ENCODE results near the gene SOSTDC1. TPM values are rescaled to one million over a fixed set of nuclear protein-coding genes. Genes with fewer than 3 reads are reported as not detected.

SOSTDC1 gene
- total RNA-seq, 1 experiment from 2014 or later: not detected

DNA sequence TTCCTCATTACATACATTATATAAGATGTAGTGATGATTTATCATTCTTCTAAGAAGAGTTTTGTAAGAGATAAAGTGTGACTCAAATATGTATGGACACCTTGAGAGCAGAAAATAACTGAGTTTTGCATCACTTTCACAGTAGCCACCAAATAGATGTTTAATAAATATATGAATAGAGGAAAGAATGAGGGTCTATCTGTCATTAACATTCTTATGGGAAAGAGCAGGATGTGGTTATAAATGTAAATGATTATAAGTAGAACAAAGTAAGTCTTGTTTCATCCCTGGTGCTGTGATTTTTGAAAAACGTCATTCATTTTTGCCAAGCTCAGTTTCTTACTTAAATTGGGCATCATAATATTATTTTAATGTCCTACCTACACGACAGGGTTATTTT lies 29.2 kb downstream of the SOSTDC1 start:
- Histone ChIP-seq H3K36me3 (ENCODE audit: insufficient read depth, low read length, poor library complexity, severe bottlenecking) (no peaks in the 10 kb centered on the region), H3K4me3 (ENCODE audit: low read depth, low read length, poor library complexity, severe bottlenecking) (no peak overlapping the region), H3K9me3 (ENCODE audit: low read depth, low read length, poor library complexity, severe bottlenecking) (no peaks in the 10 kb centered on the region), H3K27me3 (replicated peaks; ENCODE audit: insufficient read depth, low read depth, low read length, poor library complexity) (no peaks in the 10 kb centered on the region), H3K4me1 (ENCODE audit: insufficient read depth, low read length, poor library complexity, severe bottlenecking) (peaks cover 5% of the 10 kb centered on the region), H3K27ac (ENCODE audit: low read depth, low read length, poor library complexity, severe bottlenecking) (no peak overlapping the region)
- ChIA-PET CTCF (no interaction called here), POLR2A (ENCODE audit: low non-redundant PET) (no interaction called here)
- TF ChIP-seq EZH2 (IDR thresholded peaks at IDR 0.05; ENCODE audit: borderline replicate concordance, low read depth, low read length, poor library complexity, severe bottlenecking): no peak
- TF ChIP-seq, protein P1, sequence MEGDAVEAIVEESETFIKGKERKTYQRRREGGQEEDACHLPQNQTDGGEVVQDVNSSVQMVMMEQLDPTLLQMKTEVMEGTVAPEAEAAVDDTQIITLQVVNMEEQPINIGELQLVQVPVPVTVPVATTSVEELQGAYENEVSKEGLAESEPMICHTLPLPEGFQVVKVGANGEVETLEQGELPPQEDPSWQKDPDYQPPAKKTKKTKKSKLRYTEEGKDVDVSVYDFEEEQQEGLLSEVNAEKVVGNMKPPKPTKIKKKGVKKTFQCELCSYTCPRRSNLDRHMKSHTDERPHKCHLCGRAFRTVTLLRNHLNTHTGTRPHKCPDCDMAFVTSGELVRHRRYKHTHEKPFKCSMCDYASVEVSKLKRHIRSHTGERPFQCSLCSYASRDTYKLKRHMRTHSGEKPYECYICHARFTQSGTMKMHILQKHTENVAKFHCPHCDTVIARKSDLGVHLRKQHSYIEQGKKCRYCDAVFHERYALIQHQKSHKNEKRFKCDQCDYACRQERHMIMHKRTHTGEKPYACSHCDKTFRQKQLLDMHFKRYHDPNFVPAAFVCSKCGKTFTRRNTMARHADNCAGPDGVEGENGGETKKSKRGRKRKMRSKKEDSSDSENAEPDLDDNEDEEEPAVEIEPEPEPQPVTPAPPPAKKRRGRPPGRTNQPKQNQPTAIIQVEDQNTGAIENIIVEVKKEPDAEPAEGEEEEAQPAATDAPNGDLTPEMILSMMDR (conservative IDR thresholded peaks at IDR 0.05; ENCODE audit: low read depth, low read length): no peak
- BruUV-seq (replicated peaks): no TSS peak
- intact Hi-C loops (cut with micrococcal nuclease; ENCODE audit: unreplicated experiment): loop anchor here (10.0 kb wide), 1 partner anchor 248 kb away; no protein-coding TSS in a partner anchor
- DNase-seq (ENCODE audit: low spot score): no peak

DNA sequence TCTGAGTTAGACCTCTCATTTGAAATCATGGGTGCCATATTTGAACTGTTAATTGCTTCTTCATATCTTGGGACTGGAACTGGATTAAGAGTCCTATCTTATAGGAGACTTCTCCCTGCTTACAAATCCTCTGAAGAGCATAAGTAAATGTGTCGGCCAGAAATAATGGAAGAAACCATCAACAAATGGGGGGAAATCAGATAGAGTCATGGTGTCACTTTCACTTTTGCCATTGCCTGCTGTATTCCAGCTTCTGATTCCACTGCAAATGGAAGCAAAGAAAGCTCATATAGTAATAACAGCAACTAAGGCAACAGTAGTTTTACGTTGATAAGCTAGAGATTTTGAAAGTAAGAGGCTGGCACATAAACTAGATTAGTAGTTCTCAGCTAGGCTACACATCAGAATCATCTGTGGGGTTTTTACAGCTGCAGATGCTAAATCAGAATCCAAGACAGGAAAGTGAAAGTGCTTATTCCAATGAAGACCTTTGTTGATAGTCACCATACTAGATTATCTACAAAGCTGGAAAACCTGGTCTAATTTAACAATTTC lies 31.9 kb downstream of the SOSTDC1 start:
- Histone ChIP-seq H3K9me3 (ENCODE audit: low read depth, low read length, poor library complexity, severe bottlenecking) (no peaks in the 10 kb centered on the region), H3K27ac (ENCODE audit: low read depth, low read length, poor library complexity, severe bottlenecking) (no peak overlapping the region), H3K4me1 (ENCODE audit: insufficient read depth, low read length, poor library complexity, severe bottlenecking) (peaks cover 5% of the 10 kb centered on the region), H3K4me3 (ENCODE audit: low read depth, low read length, poor library complexity, severe bottlenecking) (no peak overlapping the region), H3K27me3 (replicated peaks; ENCODE audit: insufficient read depth, low read depth, low read length, poor library complexity) (no peaks in the 10 kb centered on the region), H3K36me3 (ENCODE audit: insufficient read depth, low read length, poor library complexity, severe bottlenecking) (no peaks in the 10 kb centered on the region)
- intact Hi-C loops (cut with micrococcal nuclease; ENCODE audit: unreplicated experiment): loop anchor here (2.0 to 10.0 kb wide), 2 partner anchors 131 to 251 kb away; no protein-coding TSS in a partner anchor
- no peak for DNase-seq (ENCODE audit: low spot score)
- POLR2A ChIA-PET (ENCODE audit: low non-redundant PET): no interaction called here
- CTCF ChIA-PET: interaction anchor here (2.2 kb wide), 1 partner anchor 131 kb away, joined by 13 read pairs; no protein-coding TSS in a partner anchor
- no TSS peak for BruUV-seq (replicated peaks)
- no peak for TF ChIP-seq EZH2 (IDR thresholded peaks at IDR 0.05; ENCODE audit: borderline replicate concordance, low read depth, low read length, poor library complexity, severe bottlenecking)
- TF ChIP-seq, protein P1 (conservative IDR thresholded peaks at IDR 0.05; ENCODE audit: low read depth, low read length): no peak

DNA sequence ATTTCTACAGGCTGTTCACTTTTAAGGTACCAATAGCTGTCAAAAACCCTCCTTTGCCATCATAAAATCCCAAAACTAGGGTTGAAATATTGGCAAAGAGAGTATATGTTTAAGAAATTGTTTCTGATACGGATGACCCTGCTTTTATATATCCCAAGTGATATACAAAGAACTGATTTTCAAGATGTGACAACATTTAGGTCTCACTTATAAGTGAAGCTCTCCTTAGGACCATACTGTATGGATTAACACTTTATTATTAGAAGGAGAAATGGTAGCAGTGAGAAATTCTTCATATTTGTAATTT lies 33.2 kb downstream of the SOSTDC1 start:
- ChIA-PET POLR2A (ENCODE audit: low non-redundant PET) (no interaction called here), CTCF (interaction anchor here (2.2 kb wide), 1 partner anchor 132 kb away, joined by 13 read pairs; no protein-coding TSS in a partner anchor)
- TF ChIP-seq, protein P1 (conservative IDR thresholded peaks at IDR 0.05; ENCODE audit: low read depth, low read length): no peak
- no peak for TF ChIP-seq EZH2 (IDR thresholded peaks at IDR 0.05; ENCODE audit: borderline replicate concordance, low read depth, low read length, poor library complexity, severe bottlenecking)
- BruUV-seq (replicated peaks): no TSS peak
- H3K27ac ChIP-seq (ENCODE audit: low read depth, low read length, poor library complexity, severe bottlenecking): no peak overlapping the region
- intact Hi-C loops (cut with micrococcal nuclease; ENCODE audit: unreplicated experiment): loop anchor here (2.0 to 10.0 kb wide), 2 partner anchors 132 to 252 kb away; no protein-coding TSS in a partner anchor
- no peaks in the 10 kb centered on the region for H3K4me1 ChIP-seq (ENCODE audit: insufficient read depth, low read length, poor library complexity, severe bottlenecking)
- H3K9me3 ChIP-seq (ENCODE audit: low read depth, low read length, poor library complexity, severe bottlenecking): no peaks in the 10 kb centered on the region
- H3K4me3 ChIP-seq (ENCODE audit: low read depth, low read length, poor library complexity, severe bottlenecking): no peak overlapping the region
- no peaks in the 10 kb centered on the region for H3K27me3 ChIP-seq (replicated peaks; ENCODE audit: insufficient read depth, low read depth, low read length, poor library complexity)
- H3K36me3 ChIP-seq (ENCODE audit: insufficient read depth, low read length, poor library complexity, severe bottlenecking): no peaks in the 10 kb centered on the region
- DNase-seq (ENCODE audit: low spot score): no peak
